Measurements from ENCODE around the gene CCNQ. TPM values are rescaled to one million over a fixed set of nuclear protein-coding genes. Genes with fewer than 3 reads are reported as not detected.
A peak's percentile ranks its signal among the peaks of the same experiment; 100 is the strongest.
"Not testable (repeated sequence)": the region's sequence is repeated elsewhere in the genome, so short reads cannot be mapped to it uniquely, and the experiment has no call there.

The CCNQ gene
- total RNA-seq, 1 donor: 29.3 TPM

- Histone ChIP-seq H3K36me3 (ENCODE audit: insufficient read depth, low read length) (no peaks in the 10 kb centered on the region), H3K4me2 (ENCODE audit: insufficient read depth, low read length) (no peak overlapping the region), H4K20me1 (ENCODE audit: insufficient read depth, low read length) (no peaks in the 10 kb centered on the region), H2AFZ (ENCODE audit: low read length) (no peak overlapping the region), H3K4me3 (ENCODE audit: insufficient read depth, low read length) (no peak overlapping the region), H3K79me2 (ENCODE audit: insufficient read depth, low read length) (no peaks in the 10 kb centered on the region), H3K27ac (ENCODE audit: low read depth, low read length) (no peak overlapping the region), H3K9me3 (ENCODE audit: low read depth, low read length) (no peaks in the 10 kb centered on the region), H3K4me1 (ENCODE audit: insufficient read depth, low read length) (peaks cover 13% of the 10 kb centered on the region), H3K27me3 (ENCODE audit: insufficient read depth, low read length) (peaks cover 22% of the 10 kb centered on the region)
- no peak for TF ChIP-seq CTCF (IDR thresholded peaks at IDR 0.05; ENCODE audit: extremely low read depth, low read depth, low read length)
- peak; percentile 62 for DNase-seq (ENCODE audit: insufficient read length, low spot score, missing footprints)
Observed at GRCh38 chrX:153608806-153609205, 9.9 kb upstream of the CCNQ start.

GRCh38 chrX:153608376-153608775 is 9.4 kb upstream of the CCNQ start:
- Histone ChIP-seq H3K4me3 (ENCODE audit: insufficient read depth, low read length) (no peak overlapping the region), H3K27ac (ENCODE audit: low read depth, low read length) (no peak overlapping the region), H3K36me3 (ENCODE audit: insufficient read depth, low read length) (no peaks in the 10 kb centered on the region), H3K27me3 (ENCODE audit: insufficient read depth, low read length) (peaks cover 17% of the 10 kb centered on the region), H3K4me1 (ENCODE audit: insufficient read depth, low read length) (peaks cover 13% of the 10 kb centered on the region), H3K4me2 (ENCODE audit: insufficient read depth, low read length) (no peak overlapping the region), H3K9me3 (ENCODE audit: low read depth, low read length) (no peaks in the 10 kb centered on the region), H4K20me1 (ENCODE audit: insufficient read depth, low read length) (no peaks in the 10 kb centered on the region), H2AFZ (ENCODE audit: low read length) (no peak overlapping the region), H3K79me2 (ENCODE audit: insufficient read depth, low read length) (no peaks in the 10 kb centered on the region)
- no peak for DNase-seq (ENCODE audit: insufficient read length, low spot score, missing footprints)
- TF ChIP-seq CTCF (IDR thresholded peaks at IDR 0.05; ENCODE audit: extremely low read depth, low read depth, low read length): no peak

- no peak for TF ChIP-seq CTCF (IDR thresholded peaks at IDR 0.05; ENCODE audit: extremely low read depth, low read depth, low read length)
- H3K4me1 ChIP-seq (ENCODE audit: insufficient read depth, low read length): peaks cover 11% of the 10 kb centered on the region
- H3K27me3 ChIP-seq (ENCODE audit: insufficient read depth, low read length): peaks cover 13% of the 10 kb centered on the region
- DNase-seq (ENCODE audit: insufficient read length, low spot score, missing footprints): no peak
- H4K20me1 ChIP-seq (ENCODE audit: insufficient read depth, low read length): no peaks in the 10 kb centered on the region
- H3K36me3 ChIP-seq (ENCODE audit: insufficient read depth, low read length): no peaks in the 10 kb centered on the region
- no peaks in the 10 kb centered on the region for H3K9me3 ChIP-seq (ENCODE audit: low read depth, low read length)
- no peak overlapping the region for H2AFZ ChIP-seq (ENCODE audit: low read length)
- no peak overlapping the region for H3K4me3 ChIP-seq (ENCODE audit: insufficient read depth, low read length)
- no peaks in the 10 kb centered on the region for H3K79me2 ChIP-seq (ENCODE audit: insufficient read depth, low read length)
- H3K4me2 ChIP-seq (ENCODE audit: insufficient read depth, low read length): no peak overlapping the region
- no peak overlapping the region for H3K27ac ChIP-seq (ENCODE audit: low read depth, low read length)
Observed at GRCh38 chrX:153606503-153606902, 7.6 kb upstream of the CCNQ start.

GRCh38 chrX:153604666-153605380 is 5.9 kb upstream of the CCNQ start:
- H3K4me3 ChIP-seq (ENCODE audit: insufficient read depth, low read length); H3K36me3 ChIP-seq (ENCODE audit: insufficient read depth, low read length); H3K4me2 ChIP-seq (ENCODE audit: insufficient read depth, low read length); H3K4me1 ChIP-seq (ENCODE audit: insufficient read depth, low read length); H3K9me3 ChIP-seq (ENCODE audit: low read depth, low read length); H3K79me2 ChIP-seq (ENCODE audit: insufficient read depth, low read length); H2AFZ ChIP-seq (ENCODE audit: low read length); H3K27ac ChIP-seq (ENCODE audit: low read depth, low read length); H4K20me1 ChIP-seq (ENCODE audit: insufficient read depth, low read length); DNase-seq (ENCODE audit: insufficient read length, low spot score, missing footprints): not testable (repeated sequence)
- H3K27me3 ChIP-seq (ENCODE audit: insufficient read depth, low read length): peaks cover 13% of the 10 kb centered on the region
